Pancreas (tissue), 10 donors: ENCODE data around the gene PCDH1. TPM values are rescaled to one million over a fixed set of nuclear protein-coding genes. Genes with fewer than 3 reads are reported as not detected.

ENCODE experiments used
- ATAC-seq, 4 donors: fragments of 200-7000 bp; cut with Tn5 transposase; one replicate each; pipeline versions ENCODE4 v1.8.0 to v1.9.1; 2020; ENCODE audit warnings: mild to moderate bottlenecking in 4 of 4, moderate library complexity in 4 of 4
- DNase-seq, 6 donors: peaks; one replicate each; pipeline ENCODE4 v3.0.0-alpha.2; 2020
- FAIRE-seq: peaks from 2 replicates; lab custom pipeline; 2012; peaks lifted over from hg19 to GRCh38; lab: Jason Lieb, UNC
- H3K27ac ChIP-seq, 4 donors: fragments of 200-600 bp; sonication (generic); 1 replicate in 3 of 4; 2 replicates in 1 of 4; pipeline versions ENCODE4 v1.5.0 to v1.8.0; 2020
- H3K27me3 ChIP-seq, 4 donors: fragments of 200-600 bp; one replicate each; pipeline ENCODE4 v1.8.0; 2021
- H3K36me3 ChIP-seq, 3 donors: fragments of 200-600 bp; sonication (generic) in 1 of 3; one replicate each; pipeline versions ENCODE4 v1.5.0 to v1.8.0; 2020 to 2021
- H3K4me1 ChIP-seq, 3 donors: fragments of 200-600 bp; one replicate each; pipeline ENCODE4 v1.8.0; 2021
- H3K4me3 ChIP-seq, 4 donors: fragments of 200-600 bp; sonication (generic) in 2 of 4; one replicate each; pipeline versions ENCODE4 v1.5.0 to v1.8.0; 2020 to 2021
- H3K9me3 ChIP-seq, 4 donors: fragments of 200-600 bp; one replicate each; pipeline ENCODE4 v1.8.0; 2021
- WGBS, 2 donors: extraction: QIAGEN DNeasy Blood & Tissue Kit; methylation state at CpG; one replicate each; pipeline ENCODE4 v1.1.7; 2013; 5-methylcytosine and 5-hydroxymethylcytosine counted together
- intact Hi-C, 3 donors: fragments of 100-400 bp; cut with DNase I; formaldehyde crosslinking; loops; one replicate each; pipeline versions ENCODE4 v1.11.1 to v1.14.2; 2022
- polyA plus RNA-seq, 2 donors: library from polyadenylated mRNA; stranded (reverse); fragments of 200-250 nt; gene quantifications; one replicate each; pipeline ENCODE4 v1.2.3, GENCODE V29; 2013
- total RNA-seq, 6 donors: library from RNA; stranded (reverse); fragmentation: NEBNext Ultra II Directional in 4 of 6; extraction: Animal tissue kit (Norgen Biotek cat#: 25700) in 4 of 6; gene quantifications; one replicate each; pipeline versions ENCODE4 v1.2.1 to v1.2.4, GENCODE V29; 2021 to 2023
- TF ChIP-seq, protein P1 (sequence below), 4 donors: fragments of 200-600 bp; sonication (generic) in 3 of 4; IDR thresholded peaks; one replicate each; pipeline versions ENCODE4 v1.5.0 to v1.8.0; 2021; ENCODE audit warnings: antibody characterized with exemption in 4 of 4
- donor health status: healthy with polysubstance abuse.
- donor health status: DM: no; HTN: no; CAD: no; lungs with moderate emphysema.
- donor health status: DM: no; HTN: no; CAD: no.
- donor health status: control.
- donor health status: control.
- donor health status: Bipolar disorder and iron deficiency.
- donor health status: DM: yes; HTN: yes; CAD: no.
- donor health status: DM: no; HTN: no; CAD: no.
- donor health status: DM: no; HTN: no; CAD: no.
- donor health status: DM: yes; HTN: yes; CAD: no.

PCDH1 gene
- total and polyA plus RNA-seq, 8 donors, result 6.8 to 30.7 (median 13.4) TPM

- Histone ChIP-seq H3K27me3 (peaks cover 0 to 8% (median 3%) of the 10 kb centered on the region in 4 donors), H3K4me3 (no peak overlapping the region), H3K27ac (no peak overlapping the region), H3K4me1 (peaks cover 0 to 4% (median 0%) of the 10 kb centered on the region in 3 donors), H3K36me3 (no peaks in the 10 kb centered on the region), H3K9me3 (no peaks in the 10 kb centered on the region)
- DNase-seq (no peak), FAIRE-seq (no peak), ATAC-seq (no peak)
- intact Hi-C loops, result loop anchor here in 2 of 3 donors (2.0 to 10.0 kb wide), 4 partner anchors 65 to 179 kb away; partner anchors contain the start of gene PCDH12 (in 1 of the 2)
- TF ChIP-seq, protein P1, sequence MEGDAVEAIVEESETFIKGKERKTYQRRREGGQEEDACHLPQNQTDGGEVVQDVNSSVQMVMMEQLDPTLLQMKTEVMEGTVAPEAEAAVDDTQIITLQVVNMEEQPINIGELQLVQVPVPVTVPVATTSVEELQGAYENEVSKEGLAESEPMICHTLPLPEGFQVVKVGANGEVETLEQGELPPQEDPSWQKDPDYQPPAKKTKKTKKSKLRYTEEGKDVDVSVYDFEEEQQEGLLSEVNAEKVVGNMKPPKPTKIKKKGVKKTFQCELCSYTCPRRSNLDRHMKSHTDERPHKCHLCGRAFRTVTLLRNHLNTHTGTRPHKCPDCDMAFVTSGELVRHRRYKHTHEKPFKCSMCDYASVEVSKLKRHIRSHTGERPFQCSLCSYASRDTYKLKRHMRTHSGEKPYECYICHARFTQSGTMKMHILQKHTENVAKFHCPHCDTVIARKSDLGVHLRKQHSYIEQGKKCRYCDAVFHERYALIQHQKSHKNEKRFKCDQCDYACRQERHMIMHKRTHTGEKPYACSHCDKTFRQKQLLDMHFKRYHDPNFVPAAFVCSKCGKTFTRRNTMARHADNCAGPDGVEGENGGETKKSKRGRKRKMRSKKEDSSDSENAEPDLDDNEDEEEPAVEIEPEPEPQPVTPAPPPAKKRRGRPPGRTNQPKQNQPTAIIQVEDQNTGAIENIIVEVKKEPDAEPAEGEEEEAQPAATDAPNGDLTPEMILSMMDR (IDR thresholded peaks at IDR 0.05), result no peak
- WGBS, 2 donors, result 38 to 40% methylated on average over 7 of the region's 7 CpGs
Observed at GRCh38 chr5:141879941-141880738, 1.9 kb upstream of the PCDH1 start.

DNA sequence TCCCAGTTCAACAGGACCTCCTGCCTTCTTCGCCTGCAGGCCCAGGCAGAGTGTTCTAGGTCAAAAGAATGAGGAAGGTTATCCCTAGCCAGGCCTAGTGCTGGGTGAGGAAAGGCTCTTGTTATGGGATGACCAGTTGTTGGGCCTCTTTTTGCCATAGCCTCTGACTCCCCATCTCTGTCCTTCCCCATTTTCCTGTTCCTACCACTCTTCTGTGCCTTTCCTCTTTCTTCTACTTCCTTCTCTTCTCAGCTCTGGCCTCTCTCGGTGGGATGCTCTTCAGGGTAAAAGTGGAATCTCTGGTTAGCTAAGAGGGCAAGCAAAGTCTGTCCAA lies 1.2 kb upstream of the PCDH1 start:
- H3K27ac ChIP-seq, result peak overlapping the region in 1 of 4 donors; percentile 4
- H3K36me3 ChIP-seq, result no peaks in the 10 kb centered on the region
- intact Hi-C loops, result loop anchor here in 1 of 3 donors (2.0 kb wide), 1 partner anchor 179 kb away; no protein-coding TSS in a partner anchor
- H3K4me1 ChIP-seq, result peaks cover 1 to 12% (median 5%) of the 10 kb centered on the region in 3 donors
- H3K9me3 ChIP-seq, result no peaks in the 10 kb centered on the region
- DNase-seq (no peak), ATAC-seq (no peak), FAIRE-seq (no peak)
- H3K27me3 ChIP-seq, result peaks cover 0 to 5% (median under 1%) of the 10 kb centered on the region in 4 donors
- TF ChIP-seq, protein P1 (IDR thresholded peaks at IDR 0.05), result no peak
- H3K4me3 ChIP-seq, result no peak overlapping the region
- WGBS, 2 donors, result 1 to 3% methylated on average over 2 of the region's 2 CpGs

DNA sequence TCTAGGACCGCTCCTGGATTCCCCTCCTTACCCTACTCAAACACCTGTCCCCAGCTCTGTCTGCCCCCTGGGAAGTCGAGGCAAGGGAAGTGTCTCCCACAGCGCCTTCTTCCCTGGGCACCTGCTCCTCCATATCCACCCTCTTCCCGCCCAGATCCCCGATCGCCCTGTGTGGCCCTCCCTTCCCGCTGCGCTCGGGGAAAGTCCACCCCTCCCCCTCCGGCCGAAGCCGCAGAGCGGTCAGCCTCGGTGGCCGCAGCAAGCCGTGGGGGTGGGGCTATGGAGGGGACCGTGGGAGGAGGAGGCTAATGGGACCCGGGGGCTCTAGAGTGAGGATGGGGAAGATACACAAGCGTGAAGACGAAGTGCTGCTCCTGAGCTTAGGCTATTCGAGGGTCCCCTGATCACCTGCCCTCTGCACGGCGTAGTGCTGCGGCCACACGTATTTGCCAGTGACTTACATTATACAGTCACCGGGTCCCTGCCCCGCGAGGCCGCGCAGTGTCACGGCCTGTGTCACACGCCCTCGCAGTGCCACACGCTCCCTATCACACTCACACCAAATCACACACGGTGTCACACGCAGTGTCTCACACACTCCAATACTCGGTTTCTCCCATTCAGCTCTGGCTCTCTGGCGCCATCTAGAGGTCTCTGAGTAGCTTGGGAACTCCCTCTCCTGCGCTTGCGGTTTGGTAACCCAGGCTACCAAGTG lies 658 bp upstream of the PCDH1 start:
- Histone ChIP-seq H3K4me1 (peaks cover 6 to 17% (median 10%) of the 10 kb centered on the region in 3 donors), H3K4me3 (peak overlapping the region; percentile 29 to 82 (median 57)), H3K9me3 (no peaks in the 10 kb centered on the region), H3K36me3 (no peaks in the 10 kb centered on the region), H3K27ac (peak overlapping the region; percentile 39 to 87 (median 76)), H3K27me3 (peaks cover 0 to 5% (median 0%) of the 10 kb centered on the region in 4 donors)
- ATAC-seq, result peak; percentile 73 to 80 (median 76)
- peak; percentile 85 to 92 (median 90) for DNase-seq
- intact Hi-C loops, result loop anchor here in 1 of 3 donors (2.0 kb wide), 1 partner anchor 178 kb away; no protein-coding TSS in a partner anchor
- 0% methylated on average over 31 to 40 of the region's 40 CpGs for WGBS, 2 donors
- TF ChIP-seq, protein P1 (IDR thresholded peaks at IDR 0.05), result peak; percentile 93 to 99 (median 96)
- FAIRE-seq, result peak; percentile 9

DNA sequence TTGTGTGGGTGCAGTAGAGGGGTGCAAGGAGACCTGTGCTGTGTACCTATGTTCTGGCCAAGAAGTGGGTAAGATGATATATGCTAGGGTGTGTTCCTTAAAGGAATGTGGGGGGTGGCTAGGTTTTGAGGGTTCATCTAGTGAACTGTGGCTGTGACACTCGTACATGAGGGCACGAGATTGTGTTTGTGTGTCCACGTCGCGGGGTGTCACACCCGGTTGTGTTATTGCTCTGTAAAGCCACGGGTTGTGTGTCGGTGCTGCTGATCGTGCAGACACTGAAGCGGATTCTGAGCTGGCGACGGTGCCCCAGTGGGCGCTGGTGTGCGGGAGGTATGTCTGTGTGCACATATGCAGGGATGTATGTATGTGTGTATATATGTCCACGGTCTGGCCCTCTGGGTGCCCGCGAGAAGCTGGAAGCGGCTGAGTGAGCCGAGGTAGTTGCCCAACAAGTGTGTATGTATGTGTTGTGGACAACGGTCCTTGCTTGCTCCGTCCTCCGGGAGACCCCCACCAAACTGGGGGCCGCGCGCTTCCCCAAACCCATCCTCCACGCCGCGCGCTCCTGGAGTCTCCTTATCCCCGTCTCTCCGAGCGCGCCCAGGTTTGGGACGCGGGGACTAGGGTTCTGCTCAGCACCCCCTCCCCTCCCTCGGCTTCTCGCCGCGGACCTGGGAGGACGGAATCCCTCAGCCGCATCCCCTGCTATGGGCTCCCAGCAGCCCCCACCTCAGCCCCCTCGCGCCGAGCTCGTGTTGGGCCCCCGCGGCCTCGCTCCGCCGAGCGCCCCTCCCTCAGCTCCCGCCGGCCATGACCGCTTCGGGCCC lies 639 bp downstream of the PCDH1 start:
- H3K4me3 ChIP-seq, result peak overlapping the region; percentile 36 to 82 (median 68)
- DNase-seq (peak in 4 of 6 donors; percentile 38 to 82 (median 50)), ATAC-seq (peak in 3 of 4 donors; percentile 0 to 1 (median 0)), FAIRE-seq (no peak)
- WGBS, 2 donors, result 1% methylated on average over 49 to 55 of the region's 55 CpGs
- H3K36me3 ChIP-seq, result no peaks in the 10 kb centered on the region
- TF ChIP-seq, protein P1 (IDR thresholded peaks at IDR 0.05), result no peak
- H3K4me1 ChIP-seq, result peaks cover 7 to 20% (median 14%) of the 10 kb centered on the region in 3 donors
- no peaks in the 10 kb centered on the region for H3K9me3 ChIP-seq
- peak overlapping the region in 3 of 4 donors; percentile 60 to 87 (median 84) for H3K27ac ChIP-seq
- intact Hi-C loops, result loop anchor here in 1 of 3 donors (2.0 kb wide), 1 partner anchor 177 kb away; no protein-coding TSS in a partner anchor
- no peaks in the 10 kb centered on the region for H3K27me3 ChIP-seq
